Left lung (tissue), 10 donors: ENCODE results near the gene EPB41L2. TPM values are rescaled to one million over a fixed set of nuclear protein-coding genes. Genes with fewer than 3 reads are reported as not detected.

Source experiments
- ATAC-seq: fragments of 200-7000 bp; cut with Tn5 transposase; one replicate; pipeline ENCODE4 v1.9.1; 2020; ENCODE audit warnings: moderate library complexity
- DNase-seq, 4 donors: peaks; one replicate each; pipeline ENCODE4 v3.0.0-alpha.2; 2013 to 2020
- H3K27ac ChIP-seq, 2 donors: fragments of 200-600 bp; sonication (generic) in 1 of 2; one replicate each; pipeline versions ENCODE4 v1.5.0 to v1.8.0; 2020 to 2021
- H3K27me3 ChIP-seq, 2 donors: fragments of 200-600 bp; sonication (generic) in 1 of 2; one replicate each; pipeline versions ENCODE4 v1.5.0 to v1.8.0; 2020 to 2021
- H3K36me3 ChIP-seq, 2 donors: fragments of 200-600 bp; sonication (generic) in 1 of 2; one replicate each; pipeline versions ENCODE4 v1.5.0 to v1.8.0; 2020 to 2021
- H3K4me1 ChIP-seq, 2 donors: fragments of 200-600 bp; one replicate each; pipeline ENCODE4 v1.8.0; 2021
- H3K4me3 ChIP-seq, 2 donors: fragments of 200-600 bp; sonication (generic) in 1 of 2; one replicate each; pipeline versions ENCODE4 v1.5.0 to v1.8.0; 2020 to 2021; ENCODE audit warnings: mild to moderate bottlenecking in 1 of 2
- H3K9me3 ChIP-seq, 2 donors: fragments of 200-600 bp; sonication (generic) in 1 of 2; one replicate each; pipeline versions ENCODE4 v1.5.0 to v1.8.0; 2020 to 2021
- CTCF ChIP-seq, 2 donors: fragments of 200-600 bp; sonication (generic) in 1 of 2; IDR thresholded peaks; one replicate each; pipeline versions ENCODE4 v1.5.0 to v1.8.0; 2021; ENCODE audit warnings: antibody characterized with exemption in 2 of 2
- intact Hi-C, 2 donors: fragments of 100-400 bp; cut with DNase I; formaldehyde crosslinking; loops; one replicate each; pipeline versions ENCODE4 v1.11.2 to v1.14.2; 2022
- polyA plus RNA-seq, 6 donors: library from polyadenylated mRNA; unstranded; fragments of 120-200 nt; gene quantifications; one replicate each; pipeline ENCODE4 v1.2.1, GENCODE V29; 2013; ENCODE audit not compliant: insufficient read length in 6 of 6
- total RNA-seq, 2 donors: library from RNA; stranded (reverse); fragmentation: NEBNext Ultra II Directional; extraction: Animal tissue kit (Norgen Biotek cat#: 25700); gene quantifications; one replicate each; pipeline ENCODE4 v1.2.1, GENCODE V29; 2021
- donor health status: DM: no; HTN: yes; CAD: no.
- donor health status: DM: no; HTN: no; CAD: no.

EPB41L2 gene
- total and polyA plus RNA-seq, 8 donors: 91.3 to 277 (median 248) TPM

DNA sequence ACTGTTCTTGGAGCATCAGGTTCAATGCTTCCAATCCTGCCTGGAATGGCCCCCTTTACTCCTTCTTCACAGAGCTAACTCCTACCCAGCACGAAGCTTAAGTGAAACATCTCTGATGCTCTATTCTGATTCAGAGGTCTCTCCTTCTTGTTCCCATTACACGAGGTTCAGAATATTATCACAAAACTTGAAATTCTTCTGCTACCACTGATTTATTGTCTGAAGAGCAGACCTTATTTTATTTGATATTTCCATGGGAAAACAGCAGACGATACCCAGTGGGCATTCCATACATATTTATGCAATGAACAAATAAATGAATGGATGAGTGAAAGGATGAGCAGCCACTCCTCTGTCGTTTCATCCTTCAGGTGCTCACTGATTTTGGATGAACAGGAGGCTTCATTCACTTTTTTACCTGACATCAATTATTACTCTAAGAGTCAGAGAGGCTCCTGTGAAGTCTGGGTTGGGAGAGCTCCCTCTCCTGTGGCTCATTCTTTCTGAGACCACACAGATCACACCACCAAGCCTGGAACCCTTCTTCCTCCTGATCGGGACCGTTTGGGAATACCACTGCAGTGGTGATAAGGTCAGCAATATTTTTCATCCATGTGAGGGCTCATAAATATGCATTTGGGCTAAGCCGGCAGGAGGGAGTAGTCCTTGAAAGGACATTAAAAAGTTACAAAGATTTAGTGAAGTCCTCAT, 210.0 kb downstream of the EPB41L2 start:
- Histone ChIP-seq H3K36me3 (no peaks in the 10 kb centered on the region), H3K4me3 (no peak overlapping the region), H3K27me3 (no peaks in the 10 kb centered on the region), H3K9me3 (no peaks in the 10 kb centered on the region), H3K4me1 (no peaks in the 10 kb centered on the region), H3K27ac (no peak overlapping the region)
- DNase-seq: no peak
- intact Hi-C loops: no loop called here
- no peak for TF ChIP-seq CTCF (IDR thresholded peaks at IDR 0.05)
- ATAC-seq: no peak

DNA sequence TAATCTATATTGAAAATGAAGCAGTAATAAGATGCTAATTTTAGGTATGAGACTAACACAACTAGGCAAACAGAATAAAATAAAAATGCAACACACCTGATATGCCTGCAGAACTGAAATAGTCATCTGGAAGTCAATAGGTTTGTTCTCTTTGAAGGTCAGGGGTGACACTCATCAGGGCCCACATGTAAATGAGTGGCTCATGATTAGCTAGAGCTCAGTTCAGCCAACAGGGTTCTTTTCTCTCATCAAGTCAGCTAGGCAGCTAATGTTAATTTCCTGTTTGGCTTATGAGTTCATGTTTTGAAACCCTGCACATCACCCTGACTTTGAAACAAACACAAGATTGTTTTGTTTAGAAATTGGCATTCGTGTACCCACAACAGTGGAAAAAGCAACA, 212.0 kb downstream of the EPB41L2 start:
- intact Hi-C loops: no loop called here
- Histone ChIP-seq H3K4me1 (no peaks in the 10 kb centered on the region), H3K4me3 (no peak overlapping the region), H3K27me3 (no peaks in the 10 kb centered on the region), H3K36me3 (no peaks in the 10 kb centered on the region), H3K27ac (no peak overlapping the region), H3K9me3 (no peaks in the 10 kb centered on the region)
- no peak for TF ChIP-seq CTCF (IDR thresholded peaks at IDR 0.05)
- no peak for ATAC-seq
- no peak for DNase-seq

GRCh38 chr6:130849594-130849993, 213.5 kb downstream of the EPB41L2 start:
- H3K27ac ChIP-seq: no peak overlapping the region
- H3K4me1 ChIP-seq: no peaks in the 10 kb centered on the region
- no peak overlapping the region for H3K4me3 ChIP-seq
- no peak for ATAC-seq
- no peaks in the 10 kb centered on the region for H3K9me3 ChIP-seq
- no peak for TF ChIP-seq CTCF (IDR thresholded peaks at IDR 0.05)
- no peaks in the 10 kb centered on the region for H3K36me3 ChIP-seq
- DNase-seq: peak in 1 of 4 donors; percentile 51
- H3K27me3 ChIP-seq: no peaks in the 10 kb centered on the region
- intact Hi-C loops: loop anchor here in 1 of 2 donors (10.0 kb wide), 1 partner anchor 525 kb away; no protein-coding TSS in a partner anchor

GRCh38 chr6:130848945-130849344, 214.1 kb downstream of the EPB41L2 start:
- H3K9me3 ChIP-seq: no peaks in the 10 kb centered on the region
- ATAC-seq (no peak), DNase-seq (no peak)
- H3K4me3 ChIP-seq: no peak overlapping the region
- no peak overlapping the region for H3K27ac ChIP-seq
- no peak for TF ChIP-seq CTCF (IDR thresholded peaks at IDR 0.05)
- H3K4me1 ChIP-seq: no peaks in the 10 kb centered on the region
- no peaks in the 10 kb centered on the region for H3K36me3 ChIP-seq
- H3K27me3 ChIP-seq: no peaks in the 10 kb centered on the region
- intact Hi-C loops: loop anchor here in 1 of 2 donors (10.0 kb wide), 1 partner anchor 524 kb away; no protein-coding TSS in a partner anchor

GRCh38 chr6:130847001-130847910, 215.8 kb downstream of the EPB41L2 start:
- Histone ChIP-seq H3K36me3 (no peaks in the 10 kb centered on the region), H3K9me3 (no peaks in the 10 kb centered on the region), H3K4me1 (no peaks in the 10 kb centered on the region), H3K27ac (no peak overlapping the region), H3K27me3 (no peaks in the 10 kb centered on the region), H3K4me3 (no peak overlapping the region)
- TF ChIP-seq CTCF (IDR thresholded peaks at IDR 0.05): no peak
- intact Hi-C loops: loop anchor here in 1 of 2 donors (10.0 kb wide), 1 partner anchor 522 kb away; no protein-coding TSS in a partner anchor
- DNase-seq (no peak), ATAC-seq (no peak)
